GM19324 (cell line): Measurements from ENCODE around the gene TARM1.
"Not testable (repeated sequence)": the region's sequence is repeated elsewhere in the genome, so short reads cannot be mapped to it uniquely, and the experiment has no call there.

ENCODE experiments used
- ATAC-seq: cut with Tn5 transposase; IDR thresholded peaks from one replicate; pipeline ENCODE4 v1.9.1; 2021; ENCODE audit warnings: mild to moderate bottlenecking, moderate library complexity; ENCODE audit not compliant: unreplicated experiment, low FRiP score

Gene TARM1

GRCh38 chr19:54100561-54100960 lies 19.4 kb upstream of the TARM1 start, which contains the start of gene OSCAR:
TSS of gene OSCAR (minus strand) at chr19:54100803. CDS start at chr19:54100792, 11 bp downstream.
- no peak for ATAC-seq

- ATAC-seq, result not testable (repeated sequence)
Measured at GRCh38 chr19:54099903-54100255, 18.7 kb upstream of the TARM1 start.

- no peak for ATAC-seq
Measured at GRCh38 chr19:54099190-54099902, 18.2 kb upstream of the TARM1 start.

GRCh38 chr19:54096617-54097106 lies 15.5 kb upstream of the TARM1 start:
- ATAC-seq, result no peak

- ATAC-seq, result not testable (repeated sequence)
Measured at GRCh38 chr19:54095859-54096616, 14.9 kb upstream of the TARM1 start.

- ATAC-seq, result no peak
Measured at GRCh38 chr19:54095136-54095858, 14.1 kb upstream of the TARM1 start.

GRCh38 chr19:54094426-54095000 lies 13.3 kb upstream of the TARM1 start:
- ATAC-seq, result no peak

- ATAC-seq, result no peak
Measured at GRCh38 chr19:54084410-54084809, 3.2 kb upstream of the TARM1 start.

- no peak for ATAC-seq
Measured at GRCh38 chr19:54077334-54077733, 3.8 kb downstream of the TARM1 start.

- no peak for ATAC-seq
Measured at GRCh38 chr19:54074851-54075250, 6.3 kb downstream of the TARM1 start.

GRCh38 chr19:54073829-54074228 lies 7.3 kb downstream of the TARM1 start:
- no peak for ATAC-seq

GRCh38 chr19:54069470-54069869 lies 11.7 kb downstream of the TARM1 start:
- ATAC-seq, result no peak

- ATAC-seq, result no peak
Measured at GRCh38 chr19:54063350-54064116, 17.6 kb downstream of the TARM1 start, which contains the start of gene VSTM1. TSS of gene VSTM1 (minus strand) at chr19:54063897. CDS start at chr19:54063777, 120 bp downstream.

- no peak for ATAC-seq
Measured at GRCh38 chr19:54062643-54063042, 18.5 kb downstream of the TARM1 start.

- no peak for ATAC-seq
Measured at GRCh38 chr19:54047616-54048015, 33.5 kb downstream of the TARM1 start.

GRCh38 chr19:54045771-54046170 lies 35.4 kb downstream of the TARM1 start:
- no peak for ATAC-seq

- ATAC-seq, result no peak
Measured at GRCh38 chr19:54042989-54043388, 38.2 kb downstream of the TARM1 start.

- no peak for ATAC-seq
Measured at GRCh38 chr19:54041969-54042606, 39.1 kb downstream of the TARM1 start.

GRCh38 chr19:54040003-54040402 lies 41.2 kb downstream of the TARM1 start:
- no peak for ATAC-seq
